Measurements from ENCODE around the gene CYB5B.
"Not testable (repeated sequence)": the region's sequence is repeated elsewhere in the genome, so short reads cannot be mapped to it uniquely, and the experiment has no call there.

The CYB5B gene

DNA sequence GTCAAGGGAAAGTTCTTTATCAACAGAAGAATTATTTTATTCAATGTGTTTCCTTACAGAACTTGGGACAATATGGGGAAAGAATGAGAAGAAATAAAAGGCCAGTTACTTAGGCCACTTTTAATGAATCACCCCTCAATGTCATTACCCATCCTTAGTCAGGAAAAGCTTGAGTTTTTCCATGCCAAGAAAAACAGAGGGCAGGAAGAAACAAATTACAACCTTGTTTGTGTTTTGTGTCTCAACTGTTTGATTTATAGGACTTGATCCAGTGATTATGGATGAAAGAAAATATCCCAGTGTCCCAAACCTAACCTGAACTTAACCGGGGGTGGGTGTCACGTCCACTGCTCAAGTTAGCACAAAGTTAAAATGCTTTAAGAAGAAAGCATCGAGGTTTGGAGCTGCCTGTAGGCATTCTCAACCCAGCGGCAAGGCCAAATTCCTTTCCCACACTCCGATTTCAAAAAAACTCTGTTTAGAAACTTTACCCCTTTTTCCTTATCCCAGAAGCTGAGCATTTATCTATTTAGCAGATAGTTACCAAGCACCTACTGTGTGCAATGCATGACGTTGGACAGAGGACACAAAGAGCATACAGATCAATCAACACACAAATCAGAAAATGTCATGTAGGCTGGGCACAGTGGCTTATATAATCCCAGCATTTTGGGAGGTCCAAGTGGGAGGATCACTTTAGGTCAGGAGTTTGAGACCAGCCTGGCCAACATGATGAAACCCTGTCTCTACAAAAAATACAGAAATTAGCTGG, 14.0 kb upstream of the CYB5B start:
- no peak for DNase-seq

DNA sequence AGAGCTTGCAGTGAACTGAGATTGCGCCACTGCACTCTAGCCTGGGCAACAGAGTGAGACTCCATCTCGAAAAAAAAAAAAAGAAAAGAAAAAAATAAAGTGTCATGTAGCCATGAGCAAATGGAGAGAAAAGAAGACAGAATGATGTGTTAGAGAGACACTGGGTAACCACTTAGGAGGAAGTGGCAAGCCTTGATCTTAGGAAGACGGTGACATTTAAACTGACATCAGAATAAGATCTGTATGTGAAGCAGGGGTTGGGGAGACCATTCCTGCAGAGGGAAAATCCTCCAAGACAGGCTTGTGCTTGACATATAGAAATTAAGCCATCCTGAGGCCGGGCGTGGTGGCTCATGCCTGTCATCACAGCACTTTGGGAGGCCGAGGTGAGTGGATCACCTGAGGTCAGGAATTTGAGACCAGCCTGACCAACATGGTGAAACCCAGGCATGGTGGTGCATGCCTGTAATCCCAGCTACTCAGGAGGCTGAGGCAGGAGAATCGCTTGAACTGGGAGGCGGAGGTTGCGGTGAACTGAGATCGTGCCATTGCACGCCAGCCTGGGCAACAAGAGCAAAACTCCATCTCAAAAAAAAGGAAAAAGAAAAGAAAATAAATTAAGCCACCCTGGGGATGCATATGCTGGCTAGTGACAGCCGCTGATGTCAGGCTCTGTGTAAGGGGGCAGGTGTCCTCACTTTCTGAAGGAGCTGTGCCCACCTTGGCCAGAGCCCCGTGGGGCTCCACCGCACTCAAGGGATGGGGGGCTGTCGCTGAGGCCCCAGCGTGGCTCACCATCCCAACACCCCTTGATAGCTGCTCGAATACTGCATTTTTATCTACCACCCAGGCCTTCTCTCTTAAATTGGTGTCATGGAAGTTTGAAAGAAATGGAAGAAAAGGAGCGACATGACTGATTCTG, 13.1 kb upstream of the CYB5B start:
- no peak for DNase-seq

DNA sequence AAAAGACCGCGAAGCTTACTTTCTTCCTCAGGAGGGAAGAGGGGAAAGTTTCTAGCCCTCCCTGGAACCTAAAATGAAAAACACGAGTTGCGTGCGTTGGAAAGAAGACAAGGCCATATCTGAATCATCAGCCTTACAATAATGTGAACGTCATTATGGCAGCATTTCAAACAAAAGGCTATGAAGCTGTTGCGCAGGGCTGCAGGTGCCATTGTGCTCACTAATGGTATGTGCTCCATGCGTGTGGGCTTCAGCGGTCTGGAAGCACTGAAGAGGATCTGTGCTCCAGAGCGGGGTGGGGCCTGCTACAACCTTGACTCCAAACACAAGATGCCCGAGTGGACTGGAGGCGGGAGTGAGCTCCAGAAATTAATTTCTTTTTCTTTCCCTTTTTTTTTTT, 12.1 kb upstream of the CYB5B start:
- DNase-seq: no peak

DNA sequence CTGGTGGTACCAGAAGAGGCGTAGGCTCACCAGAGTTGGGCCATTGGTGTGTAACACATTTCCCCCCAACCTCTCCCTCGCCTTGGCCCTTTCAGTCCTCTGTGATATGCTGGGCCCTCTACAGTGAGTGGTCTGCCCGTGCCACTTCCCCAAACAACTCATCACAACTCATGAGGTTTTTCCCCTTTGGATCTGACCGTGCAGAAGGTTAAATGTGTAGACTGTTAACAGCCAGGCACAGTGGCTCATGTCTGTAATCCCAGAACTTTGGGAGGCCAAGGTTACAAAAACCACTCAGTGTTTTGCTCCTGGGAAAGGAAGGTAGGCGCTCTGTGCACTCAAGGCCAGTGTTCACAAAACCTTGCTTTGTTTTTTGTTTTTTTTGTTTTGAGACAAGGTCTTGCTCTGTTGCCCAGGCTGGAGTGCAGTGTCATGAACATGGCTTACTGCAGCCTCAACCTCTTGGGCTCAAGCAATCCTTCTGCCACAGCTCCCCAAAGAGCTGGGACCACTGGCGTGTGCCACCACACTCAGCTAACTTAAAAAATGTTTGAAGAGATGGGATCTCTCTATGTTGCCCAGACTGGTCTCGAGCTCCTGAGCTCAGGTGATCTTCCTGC, 11.3 kb upstream of the CYB5B start:
- no peak for DNase-seq

DNA sequence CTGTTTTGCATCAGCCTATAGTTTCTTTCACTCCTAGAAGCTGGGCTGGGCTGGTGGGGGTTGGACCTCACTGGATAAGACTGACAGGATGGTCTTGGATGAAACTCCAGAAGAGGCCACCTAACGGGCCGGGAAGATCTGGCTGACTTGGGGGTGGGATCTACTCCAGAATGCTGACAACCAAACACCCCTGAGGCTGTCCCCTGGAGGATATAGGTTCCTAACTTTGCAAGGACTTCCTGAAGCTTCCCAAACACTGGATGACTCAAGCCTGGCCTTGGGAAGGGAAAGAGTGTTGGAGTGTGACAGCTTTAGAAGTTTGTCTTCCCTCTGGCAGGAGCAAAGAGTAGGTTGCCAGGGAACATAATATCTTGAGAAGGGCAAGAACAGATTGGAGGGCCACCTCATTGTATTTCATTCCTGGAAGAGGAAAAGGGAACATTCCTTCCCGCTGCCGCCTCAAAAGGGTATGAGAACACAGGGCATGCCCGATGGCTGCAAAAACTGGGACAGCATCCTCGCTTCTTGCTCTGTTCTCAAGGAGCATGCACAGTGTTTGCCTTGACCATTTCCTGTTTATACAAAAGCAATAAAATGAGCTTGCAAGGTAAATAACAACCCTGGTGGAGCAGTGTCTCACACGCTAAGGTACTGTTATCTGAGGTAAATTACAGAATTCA, 6.8 kb upstream of the CYB5B start:
- no peak for DNase-seq

DNA sequence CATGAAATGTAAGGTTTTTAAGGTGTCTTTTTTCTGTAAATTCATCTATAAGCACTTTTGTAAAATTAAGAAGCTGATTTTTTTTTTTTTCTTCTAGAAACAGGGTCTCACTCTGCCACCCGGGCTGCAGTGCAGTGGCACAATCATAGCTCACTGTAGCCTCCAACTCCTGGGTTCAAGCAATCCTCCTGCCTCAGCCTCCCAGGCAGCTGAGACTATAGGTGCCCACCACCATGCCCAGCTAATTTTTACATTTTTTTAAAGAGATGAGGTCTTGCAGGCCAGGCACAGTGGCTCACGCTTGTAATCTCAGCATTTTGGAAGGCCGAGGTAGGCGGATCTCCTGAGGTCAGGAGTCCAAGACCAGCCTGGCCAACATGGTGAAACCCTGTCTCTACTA, 4.5 kb upstream of the CYB5B start:
- no peak for DNase-seq

DNA sequence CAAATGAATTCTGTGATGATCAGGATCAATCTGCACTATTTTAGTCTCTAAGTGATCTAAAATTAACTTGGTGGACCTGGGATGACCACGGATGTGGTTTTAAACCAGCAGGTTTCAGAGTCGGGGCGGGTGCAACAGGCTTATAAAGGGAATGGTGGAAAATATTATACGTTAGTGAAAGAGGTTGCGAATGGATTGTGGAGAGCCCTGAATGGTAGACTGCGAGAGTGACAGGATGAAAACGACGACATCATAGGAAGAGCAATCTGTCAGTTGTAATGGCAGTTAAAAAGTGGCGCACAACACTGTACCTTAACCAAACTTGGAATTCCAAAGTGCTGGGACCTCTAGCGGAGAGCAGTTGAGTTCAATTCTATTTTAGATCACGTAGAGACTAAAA, 1.2 kb upstream of the CYB5B start:
- no peak for DNase-seq

DNA sequence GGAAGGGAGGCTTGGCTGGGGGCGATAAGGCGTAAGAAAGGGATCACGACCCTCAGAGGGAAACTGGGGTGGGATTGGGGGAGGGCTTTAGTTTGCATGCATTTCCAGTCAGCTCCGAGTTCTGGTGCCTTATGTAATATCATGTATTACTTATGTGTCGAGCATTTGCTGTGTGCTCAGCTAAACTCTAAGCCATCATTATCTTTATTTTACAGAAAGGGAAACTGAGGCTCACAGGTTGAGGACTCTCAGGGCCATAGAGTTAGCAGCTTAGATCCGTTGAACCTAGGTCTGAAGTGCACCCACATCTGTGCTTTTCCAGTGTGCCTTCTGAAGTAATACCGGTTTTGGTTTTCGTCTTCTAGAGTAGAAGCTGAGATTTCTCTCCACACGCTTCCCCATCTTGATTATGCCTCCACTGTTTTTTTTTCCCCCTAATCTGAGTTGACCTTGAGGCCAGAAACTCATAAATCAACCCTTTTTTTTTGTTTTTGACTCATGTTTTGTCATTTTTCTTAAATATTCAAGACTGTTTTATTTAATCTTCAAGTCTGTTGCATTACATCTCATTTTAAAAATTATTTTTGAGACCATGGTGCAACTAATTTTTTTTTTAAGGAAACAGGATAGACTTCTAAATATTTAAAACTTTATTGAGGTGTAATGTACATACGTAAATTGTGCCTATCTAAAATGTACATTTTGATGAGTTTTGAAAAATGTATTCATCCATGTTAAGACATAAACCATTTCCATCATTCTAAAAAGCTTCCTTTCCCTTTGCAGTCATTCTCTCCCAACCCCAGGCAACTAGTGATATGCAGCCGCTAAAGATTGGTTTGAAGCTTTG, 741 bp downstream of the CYB5B start:
- no peak for DNase-seq

DNA sequence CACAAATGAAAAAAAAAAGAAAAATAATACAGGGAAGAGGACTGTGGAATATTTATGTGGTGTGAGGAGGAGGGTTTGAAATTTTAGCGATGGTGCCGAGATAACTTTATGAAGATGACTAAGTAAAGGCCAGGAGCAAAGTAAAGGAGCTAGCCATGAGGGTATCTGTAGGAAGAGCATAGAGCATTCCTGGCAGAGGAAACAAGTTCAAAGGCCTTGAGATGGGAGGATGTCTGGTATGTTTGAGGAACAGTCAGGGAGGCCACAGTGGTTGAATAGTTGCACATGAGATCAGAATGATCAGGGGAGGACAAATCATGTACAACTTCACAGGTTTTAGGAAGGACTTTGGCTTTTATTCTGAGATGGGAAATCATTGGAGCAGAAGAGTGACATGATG, 4.2 kb downstream of the CYB5B start:
- DNase-seq: no peak

DNA sequence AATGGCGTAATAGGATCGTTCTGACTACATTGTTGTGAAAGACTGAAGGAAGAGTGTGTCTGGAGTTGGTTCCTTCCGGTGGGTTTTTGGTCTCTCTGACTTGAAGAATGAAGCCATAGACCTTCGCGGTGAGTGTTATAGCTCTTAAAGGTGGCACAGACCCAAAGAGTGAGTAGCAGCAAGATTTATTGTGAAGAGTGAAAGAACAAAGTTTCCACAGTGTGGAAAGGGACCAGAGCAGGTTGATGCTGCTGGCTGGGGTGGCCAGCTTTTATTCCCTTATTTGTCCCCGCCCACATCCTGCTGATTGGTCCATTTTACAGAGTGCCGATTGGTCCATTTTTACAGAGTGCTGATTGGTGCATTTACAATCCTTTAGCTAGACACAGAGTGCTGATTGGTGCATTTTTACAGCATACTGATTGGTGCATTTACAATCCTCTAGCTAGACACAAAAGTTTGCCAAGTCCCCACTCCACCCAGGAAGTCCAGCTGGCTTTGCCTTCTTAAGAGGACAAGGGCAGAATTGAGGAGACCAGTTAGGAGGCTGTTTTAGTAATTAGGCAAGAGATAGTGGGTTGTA, 4.7 kb downstream of the CYB5B start:
- DNase-seq: not testable (repeated sequence)

DNA sequence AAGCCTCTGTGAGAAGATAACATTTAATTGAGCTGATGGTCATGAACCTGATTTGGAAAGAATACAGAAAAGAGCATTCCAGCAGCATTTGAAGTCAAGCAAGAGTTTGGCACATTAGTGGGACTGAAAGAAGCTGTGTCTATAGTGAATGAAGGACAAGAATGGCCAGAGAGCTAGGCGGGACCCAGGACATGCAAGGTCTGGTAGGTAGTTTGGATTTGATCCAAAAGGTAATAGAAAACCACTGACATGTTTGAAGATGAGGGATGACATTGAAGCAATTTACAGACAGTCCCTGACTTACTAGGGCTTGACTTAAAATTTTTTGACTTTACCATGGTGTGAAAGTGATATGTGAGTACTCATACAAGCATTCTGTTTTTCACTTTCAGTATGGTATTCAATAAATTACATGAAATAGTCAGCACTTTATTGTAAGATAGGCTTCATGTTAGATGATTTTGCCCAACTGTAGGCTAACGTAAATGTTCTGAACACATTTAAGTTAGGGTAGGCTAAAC, 7.6 kb downstream of the CYB5B start:
- DNase-seq: no peak

DNA sequence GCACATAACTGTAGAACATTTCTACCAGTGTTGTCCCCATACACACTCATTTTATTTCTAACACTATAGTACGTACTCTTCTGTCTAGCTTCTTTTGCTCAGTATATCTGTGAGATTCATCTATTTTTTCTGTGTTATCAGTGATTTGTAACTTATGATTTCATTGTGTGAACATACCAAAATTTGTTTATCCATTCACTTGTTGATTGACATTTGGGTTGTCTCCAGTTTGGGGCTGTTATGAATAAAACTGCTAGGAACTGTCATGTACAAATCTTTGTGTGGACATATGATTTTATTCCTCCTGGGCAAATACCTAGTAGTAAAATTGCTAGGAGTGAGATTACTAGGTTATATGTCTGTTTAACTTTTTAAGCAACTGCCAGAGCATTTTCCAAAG, 9.6 kb downstream of the CYB5B start:
- DNase-seq: no peak

DNA sequence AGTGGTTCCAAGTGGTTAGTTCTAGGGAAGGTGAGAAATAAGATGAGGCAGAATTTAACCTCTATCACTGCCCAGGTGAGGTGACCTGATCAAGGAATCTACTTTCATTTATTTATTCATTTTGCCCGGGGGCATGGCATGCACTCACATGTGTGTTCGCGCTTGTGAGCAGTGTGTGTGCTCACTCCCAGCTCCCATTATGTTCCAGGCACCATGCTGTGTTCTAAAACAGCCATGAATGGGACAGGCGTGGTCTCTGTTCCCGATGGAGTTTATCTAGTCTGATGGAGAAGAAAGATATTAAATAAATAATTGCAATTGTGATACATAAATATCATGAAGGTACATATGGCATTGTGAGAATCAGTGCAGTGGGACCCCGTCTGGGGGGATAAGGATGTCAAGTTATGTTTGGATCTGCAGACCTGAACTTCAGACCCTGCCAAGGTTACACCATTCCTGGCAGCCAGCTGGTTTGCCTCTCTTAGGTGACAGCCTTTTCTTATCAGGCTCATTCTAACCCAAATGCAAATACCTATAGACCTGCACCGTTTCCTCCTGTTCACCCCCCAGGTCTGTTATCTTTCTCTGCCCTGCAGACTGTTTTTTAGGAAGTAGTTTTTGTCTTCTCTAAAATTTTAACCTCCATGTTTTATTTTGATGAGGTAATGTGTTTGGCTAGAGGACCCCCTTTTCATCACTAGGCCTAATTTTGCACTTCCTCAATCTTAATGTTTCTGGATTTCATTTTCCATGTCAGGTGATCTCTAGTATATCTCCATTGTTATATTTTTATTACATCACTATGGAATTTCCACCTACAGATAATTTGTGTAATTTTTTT, 11.8 kb downstream of the CYB5B start:
- DNase-seq: no peak

DNA sequence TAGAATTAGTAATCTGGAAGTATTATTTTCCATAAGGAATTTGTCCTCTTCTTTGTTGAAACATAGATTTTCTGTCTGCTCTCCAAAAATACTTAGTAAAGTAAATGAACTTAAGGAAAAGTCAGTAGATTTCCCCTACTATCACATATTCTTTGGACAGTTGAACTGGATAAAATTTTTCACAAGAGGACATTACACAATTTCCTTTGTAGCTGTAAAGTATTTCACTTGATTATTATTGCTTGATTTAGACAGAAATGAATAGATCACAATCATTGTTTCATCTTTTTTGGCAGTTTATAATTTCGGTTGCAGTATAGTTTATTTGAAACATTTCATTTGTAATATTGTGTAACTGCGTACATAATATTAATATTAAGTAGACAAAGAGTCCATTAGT, 12.5 kb downstream of the CYB5B start:
- DNase-seq: no peak

DNA sequence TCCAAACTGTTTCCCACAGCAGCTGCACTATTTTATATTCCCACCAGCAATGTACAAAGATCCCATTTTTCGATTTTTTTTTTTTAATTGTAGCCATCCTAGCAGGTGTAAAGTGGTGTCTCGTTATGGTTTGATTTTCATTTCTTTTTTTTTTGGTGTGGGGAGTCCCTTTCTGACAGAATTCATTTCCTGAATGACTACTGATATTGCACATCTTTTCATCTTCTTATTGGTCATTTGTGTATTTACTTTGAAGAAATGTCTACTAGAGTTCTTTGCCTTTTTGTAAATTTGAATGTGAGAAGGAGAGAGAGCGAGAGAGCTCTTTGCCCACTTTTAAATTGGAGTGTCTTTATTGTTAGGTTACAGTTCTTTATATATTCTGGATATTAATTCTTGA, 14.0 kb downstream of the CYB5B start:
- DNase-seq: no peak

DNA sequence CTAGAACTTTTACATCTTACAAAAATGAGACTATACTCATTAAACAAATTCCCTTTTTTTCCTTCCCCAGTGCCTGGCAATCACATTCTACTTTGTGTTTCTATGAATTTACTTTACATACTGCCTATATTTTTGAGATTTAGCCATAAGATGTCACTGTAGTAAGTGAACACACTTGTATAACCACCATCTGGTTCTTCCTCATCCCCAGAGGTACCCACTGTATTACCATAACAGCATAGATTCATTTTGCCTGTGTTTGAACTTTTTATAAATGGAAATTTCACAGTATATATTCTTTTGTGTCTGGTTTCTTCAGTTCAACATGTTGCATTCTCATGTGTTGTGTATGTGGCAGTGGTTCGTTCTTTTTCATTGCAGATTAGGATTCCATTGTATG, 15.8 kb downstream of the CYB5B start:
- no peak for DNase-seq

DNA sequence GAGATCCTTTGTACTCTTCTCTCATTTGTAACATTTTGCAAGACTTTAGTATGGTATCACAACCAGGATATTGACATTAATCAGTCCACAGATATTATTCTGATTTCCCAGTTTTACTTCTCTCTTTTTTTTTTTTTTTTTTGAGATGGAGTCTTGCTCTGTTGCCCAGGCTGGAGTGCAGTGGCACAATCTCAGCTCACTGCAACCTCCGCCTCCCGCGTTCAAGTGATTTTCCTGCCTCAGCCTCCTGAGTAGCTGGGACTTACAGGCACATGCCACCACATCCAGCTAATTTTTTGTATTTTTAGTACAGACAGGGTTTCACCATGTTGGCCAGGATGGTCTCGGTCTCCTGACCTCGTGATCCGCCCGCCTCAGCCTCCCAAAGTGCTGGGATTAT, 16.6 kb downstream of the CYB5B start:
- not testable (repeated sequence) for DNase-seq

DNA sequence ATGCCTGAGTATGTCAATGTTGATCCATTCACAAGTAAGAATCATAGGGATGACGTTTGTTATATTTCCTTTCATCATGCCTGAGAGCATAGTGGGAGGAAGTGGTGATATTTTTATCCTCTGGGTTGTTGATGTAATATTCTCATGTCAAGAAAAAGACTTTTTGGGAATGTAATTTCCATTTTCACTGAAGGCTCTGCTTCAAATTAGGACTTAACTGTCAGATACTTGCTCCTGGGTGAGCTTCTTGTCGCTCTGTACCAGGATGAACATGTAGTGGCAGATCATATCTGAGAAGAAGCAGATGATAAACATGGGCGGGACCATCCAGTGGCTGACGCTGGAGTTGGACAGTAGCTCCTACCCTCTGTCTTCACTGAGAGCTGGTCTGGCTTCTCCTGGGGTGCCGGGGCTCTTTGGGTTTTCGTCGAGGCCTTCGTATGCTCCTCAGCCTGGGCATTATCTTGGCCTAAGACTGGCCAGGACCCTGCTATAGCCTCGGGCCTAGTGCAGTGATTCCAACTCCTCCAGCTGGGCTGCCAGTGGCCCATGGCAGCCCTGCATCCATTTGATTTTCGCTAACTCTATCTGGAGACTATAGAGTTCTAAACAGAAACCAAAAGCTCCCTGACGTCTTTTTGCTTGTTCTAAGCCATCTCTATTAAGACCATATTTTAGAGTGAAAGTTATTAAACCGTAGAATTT, 19.7 kb downstream of the CYB5B start:
- no peak for DNase-seq

DNA sequence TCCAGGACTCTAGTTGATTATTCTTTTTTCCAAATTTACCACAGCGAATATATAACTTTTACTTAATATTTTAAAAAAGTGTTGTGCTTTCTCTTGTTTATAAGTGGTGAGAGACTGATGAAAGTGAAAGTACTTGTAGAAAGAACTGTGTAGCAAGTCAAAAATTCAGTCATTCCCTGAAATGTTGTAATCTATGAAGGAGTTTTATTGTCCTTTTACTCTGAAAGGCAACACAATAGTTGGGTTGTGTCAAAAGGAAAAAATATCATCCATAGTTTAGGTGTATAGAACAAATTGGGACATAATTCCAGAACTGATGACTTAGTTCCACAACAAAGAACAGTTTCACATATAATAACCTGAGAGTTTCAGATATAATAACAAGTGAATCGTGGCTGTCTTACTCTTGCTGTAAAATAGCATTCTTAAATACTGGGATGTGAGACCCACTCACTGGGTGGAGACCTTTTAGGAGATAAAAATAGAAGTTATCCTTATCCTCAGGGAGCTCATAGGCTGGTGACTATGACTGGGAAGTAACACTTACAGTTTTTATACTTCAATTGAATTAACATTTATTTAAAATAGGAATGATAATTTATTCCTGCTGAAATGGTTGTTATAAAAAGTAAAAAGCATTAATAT, 20.6 kb downstream of the CYB5B start:
- DNase-seq: no peak
